Keratinocyte (primary cell): ENCODE results near the gene TAOK1. TPM values are rescaled to one million over a fixed set of nuclear protein-coding genes. Genes with fewer than 3 reads are reported as not detected.

Experiments used
- DNase-seq: peaks from one replicate; pipeline ENCODE4 v3.0.0-alpha.2; 2011; ENCODE audit warnings: low read depth, missing footprints, low spot score
- FAIRE-seq: peaks from 2 replicates; lab custom pipeline; 2011; peaks lifted over from hg19 to GRCh38; lab: Jason Lieb, UNC
- H2AFZ ChIP-seq: 2 replicates; pipeline ENCODE4 v1.6.0; 2012; ENCODE audit warnings: low read length, control low read depth, inconsistent platforms; ENCODE audit not compliant: control insufficient read depth
- H3K27ac ChIP-seq: 2 replicates; pipeline ENCODE4 v1.5.1; 2011; ENCODE audit warnings: low read length; ENCODE audit not compliant: control insufficient read depth, insufficient read depth
- H3K27me3 ChIP-seq: 3 replicates; pipeline ENCODE4 v1.6.0; 2011; ENCODE audit warnings: low read length; ENCODE audit not compliant: control insufficient read depth, insufficient read depth; ENCODE audit errors: extremely low read depth
- H3K36me3 ChIP-seq, 2 experiments: 2 replicates in 1 of 2; 3 replicates in 1 of 2; pipeline ENCODE4 v1.5.1; 2011; ENCODE audit warnings: low read length in 2 of 2, mild to moderate bottlenecking in 1 of 2; ENCODE audit not compliant: control insufficient read depth in 2 of 2, insufficient read depth in 2 of 2; ENCODE audit errors: extremely low read depth in 1 of 2
- H3K4me1 ChIP-seq: 3 replicates; pipeline ENCODE4 v1.5.1; 2011; ENCODE audit warnings: low read length; ENCODE audit not compliant: control insufficient read depth, insufficient read depth; ENCODE audit errors: extremely low read depth
- H3K4me2 ChIP-seq: 3 replicates; pipeline ENCODE4 v1.6.0; 2011; ENCODE audit warnings: low read depth, low read length; ENCODE audit not compliant: control insufficient read depth, insufficient read depth; ENCODE audit errors: extremely low read depth
- H3K4me3 ChIP-seq, 3 experiments: fragments of 200-600 bp in 1 of 3; sonication (generic) in 1 of 3; 2 replicates in 2 of 3; 3 replicates in 1 of 3; pipeline ENCODE4 v1.5.1; 2011 to 2016; ENCODE audit warnings: low read length in 3 of 3, mild to moderate bottlenecking in 3 of 3, control low read depth in 2 of 3, inconsistent platforms in 1 of 3, low read depth in 1 of 3, mixed read lengths in 1 of 3, mixed run types in 1 of 3, moderate library complexity in 1 of 3; ENCODE audit not compliant: control insufficient read depth in 2 of 3, insufficient read depth in 2 of 3; ENCODE audit errors: extremely low read depth in 1 of 3
- H3K79me2 ChIP-seq: 2 replicates; pipeline ENCODE4 v1.6.0; 2012; ENCODE audit warnings: low read length; ENCODE audit not compliant: control insufficient read depth, insufficient read depth
- H3K9ac ChIP-seq: 3 replicates; pipeline ENCODE4 v1.6.0; 2011; ENCODE audit warnings: low read length; ENCODE audit not compliant: control insufficient read depth, insufficient read depth; ENCODE audit errors: extremely low read depth
- H3K9me1 ChIP-seq: 3 replicates; pipeline ENCODE4 v1.6.0; 2011; ENCODE audit warnings: low read length; ENCODE audit not compliant: control insufficient read depth, insufficient read depth; ENCODE audit errors: extremely low read depth
- H3K9me3 ChIP-seq: 2 replicates; pipeline ENCODE4 v1.5.1; 2012; ENCODE audit warnings: low read depth, low read length; ENCODE audit not compliant: control insufficient read depth
- H4K20me1 ChIP-seq: 3 replicates; pipeline ENCODE4 v1.6.0; 2011; ENCODE audit warnings: low read length; ENCODE audit not compliant: control insufficient read depth, insufficient read depth; ENCODE audit errors: extremely low read depth
- EZH2 ChIP-seq: IDR thresholded peaks from one replicate; pipeline ENCODE4 v1.6.1; 2012; ENCODE audit warnings: inconsistent platforms, mild to moderate bottlenecking, low read length, moderate library complexity
- dilution Hi-C: fragments of 300-500 bp; cut with MboI; formaldehyde crosslinking; loops from one replicate; pipeline ENCODE4 v1.7.0; 2020; ENCODE audit warnings: low sequenced_read_pairs; ENCODE audit not compliant: extremely low pct_ligation_motif_present
- polyA plus RNA-seq, 5 experiments: library from polyadenylated mRNA; depleted of rRNA in 3 of 5; stranded (reverse) in 3 of 5; stranded (forward) in 1 of 5; unstranded in 1 of 5; fragments of >200 nt; gene quantifications; 1 replicate in 1 of 5; 2 replicates in 3 of 5; 3 replicates in 1 of 5; pipeline versions ENCODE4 v1.2.1 to v1.2.3, GENCODE V29; 2011 to 2012; ENCODE audit warnings: missing spikeins in 2 of 5, low read depth in 1 of 5, low replicate concordance in 1 of 5
- TF ChIP-seq, protein P1 (sequence below), 3 experiments: IDR thresholded peaks in 1 of 3; conservative IDR thresholded peaks in 1 of 3; optimal IDR thresholded peaks in 1 of 3; 2 replicates in 2 of 3; 3 replicates in 1 of 3; pipeline versions ENCODE3 to v1.5.1; 2011; ENCODE audit warnings: low read length in 3 of 3, mild to moderate bottlenecking in 3 of 3, moderate library complexity in 2 of 3, control low read depth in 1 of 3, inconsistent platforms in 1 of 3; ENCODE audit not compliant: insufficient read depth in 2 of 3; ENCODE audit errors: extremely low read depth in 1 of 3

TAOK1 gene
- polyA plus RNA-seq, 1 donor (not counting 4 experiments of a cell fraction or from before 2014, with no cell fraction given), result 26.7 TPM

DNA sequence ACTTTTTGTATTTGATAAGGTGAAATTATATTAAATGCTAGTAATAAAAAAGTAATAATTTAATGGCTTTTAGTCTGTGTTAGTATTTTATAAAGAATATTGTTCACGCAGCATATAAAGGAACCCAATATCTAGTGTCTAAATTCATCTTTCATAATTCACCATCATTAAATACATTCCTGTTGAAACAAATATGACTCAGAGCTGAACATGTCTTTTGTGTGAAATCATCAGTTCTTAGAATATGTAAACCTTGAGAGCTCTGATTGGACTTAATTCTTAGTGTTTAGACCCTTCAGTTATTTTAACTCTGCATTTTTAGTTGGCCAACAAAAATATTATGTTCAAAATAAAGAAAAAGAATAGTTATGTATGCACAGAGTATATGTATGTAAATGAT, 104.8 kb downstream of the TAOK1 start:
- Histone ChIP-seq H3K4me2 (no peak overlapping the region), H3K36me3 (peaks cover 7 to 13% of the 10 kb centered on the region in 2 experiments)
- FAIRE-seq, result no peak

GRCh38 chr17:29504711-29505110, 114.5 kb downstream of the TAOK1 start:
- no peak for DNase-seq
- H4K20me1 ChIP-seq, result no peaks in the 10 kb centered on the region
- no peak overlapping the region for H3K4me3 ChIP-seq
- no peak for FAIRE-seq
- no peak overlapping the region for H3K27ac ChIP-seq
- H3K36me3 ChIP-seq, result peaks cover 10 to 17% of the 10 kb centered on the region in 2 experiments
- TF ChIP-seq, protein P1, sequence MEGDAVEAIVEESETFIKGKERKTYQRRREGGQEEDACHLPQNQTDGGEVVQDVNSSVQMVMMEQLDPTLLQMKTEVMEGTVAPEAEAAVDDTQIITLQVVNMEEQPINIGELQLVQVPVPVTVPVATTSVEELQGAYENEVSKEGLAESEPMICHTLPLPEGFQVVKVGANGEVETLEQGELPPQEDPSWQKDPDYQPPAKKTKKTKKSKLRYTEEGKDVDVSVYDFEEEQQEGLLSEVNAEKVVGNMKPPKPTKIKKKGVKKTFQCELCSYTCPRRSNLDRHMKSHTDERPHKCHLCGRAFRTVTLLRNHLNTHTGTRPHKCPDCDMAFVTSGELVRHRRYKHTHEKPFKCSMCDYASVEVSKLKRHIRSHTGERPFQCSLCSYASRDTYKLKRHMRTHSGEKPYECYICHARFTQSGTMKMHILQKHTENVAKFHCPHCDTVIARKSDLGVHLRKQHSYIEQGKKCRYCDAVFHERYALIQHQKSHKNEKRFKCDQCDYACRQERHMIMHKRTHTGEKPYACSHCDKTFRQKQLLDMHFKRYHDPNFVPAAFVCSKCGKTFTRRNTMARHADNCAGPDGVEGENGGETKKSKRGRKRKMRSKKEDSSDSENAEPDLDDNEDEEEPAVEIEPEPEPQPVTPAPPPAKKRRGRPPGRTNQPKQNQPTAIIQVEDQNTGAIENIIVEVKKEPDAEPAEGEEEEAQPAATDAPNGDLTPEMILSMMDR (optimal IDR thresholded peaks at IDR 0.05 in 1 of 3, IDR thresholded peaks at IDR 0.05 in 1 of 3, conservative IDR thresholded peaks at IDR 0.05 in 1 of 3; ENCODE audit: extremely low read depth in 1 of 3, insufficient read depth in 2 of 3, low read length in 3 of 3), result no peak
- TF ChIP-seq EZH2, result no peak
- dilution Hi-C loops, result no loop called here
- H3K79me2 ChIP-seq, result no peaks in the 10 kb centered on the region
- H3K9me1 ChIP-seq, result no peaks in the 10 kb centered on the region
- no peaks in the 10 kb centered on the region for H3K9me3 ChIP-seq
- no peak overlapping the region for H2AFZ ChIP-seq
- no peaks in the 10 kb centered on the region for H3K4me1 ChIP-seq
- no peak overlapping the region for H3K4me2 ChIP-seq
- no peaks in the 10 kb centered on the region for H3K27me3 ChIP-seq
- no peak overlapping the region for H3K9ac ChIP-seq

More for the DNA sequence above, 104.8 kb downstream of the TAOK1 start:
- TF ChIP-seq EZH2, result no peak
- TF ChIP-seq, protein P1 (optimal IDR thresholded peaks at IDR 0.05 in 1 of 3, IDR thresholded peaks at IDR 0.05 in 1 of 3, conservative IDR thresholded peaks at IDR 0.05 in 1 of 3; ENCODE audit: extremely low read depth in 1 of 3, insufficient read depth in 2 of 3, low read length in 3 of 3), result no peak
- no peak for DNase-seq
- no peaks in the 10 kb centered on the region for H4K20me1 ChIP-seq
- H3K27me3 ChIP-seq, result no peaks in the 10 kb centered on the region
- dilution Hi-C loops, result no loop called here
- no peak overlapping the region for H3K4me3 ChIP-seq
- no peaks in the 10 kb centered on the region for H3K9me1 ChIP-seq
- no peak overlapping the region for H3K9ac ChIP-seq
- no peaks in the 10 kb centered on the region for H3K9me3 ChIP-seq
- H3K27ac ChIP-seq, result no peak overlapping the region
- no peak overlapping the region for H2AFZ ChIP-seq
- no peaks in the 10 kb centered on the region for H3K4me1 ChIP-seq
- H3K79me2 ChIP-seq, result no peaks in the 10 kb centered on the region
